Psoas muscle (tissue), 8 donors: ENCODE data around the gene RUVBL2. TPM values are rescaled to one million over a fixed set of nuclear protein-coding genes. Genes with fewer than 3 reads are reported as not detected.
A peak's percentile ranks its signal among the peaks of the same experiment; 100 is the strongest.

Experiments used
- ATAC-seq, 4 donors: fragments of 200-7000 bp; cut with Tn5 transposase; one replicate each; pipeline ENCODE4 v1.9.1; 2020; ENCODE audit warnings: moderate library complexity in 3 of 4, mild to moderate bottlenecking in 2 of 4
- DNase-seq, 2 donors: peaks; one replicate each; pipeline ENCODE4 v3.0.0-alpha.2; 2020
- H3K27ac ChIP-seq: fragments of 200-600 bp; one replicate; pipeline ENCODE4 v1.8.0; 2022
- H3K27me3 ChIP-seq, 3 donors: fragments of 200-600 bp in 1 of 3; one replicate each; pipeline versions ENCODE4 v1.6.1 to v1.8.0; 2013 to 2022; ENCODE audit warnings: low read length in 2 of 3, mild to moderate bottlenecking in 2 of 3, moderate library complexity in 1 of 3; ENCODE audit not compliant: insufficient read depth in 3 of 3
- H3K36me3 ChIP-seq, 2 donors: fragments of 200-600 bp in 1 of 2; one replicate each; pipeline versions ENCODE4 v1.6.1 to v1.8.0; 2013 to 2022; ENCODE audit warnings: low read depth in 1 of 2, mild to moderate bottlenecking in 1 of 2, moderate library complexity in 1 of 2; ENCODE audit not compliant: insufficient read depth in 1 of 2
- H3K4me1 ChIP-seq: fragments of 200-600 bp; one replicate; pipeline ENCODE4 v1.8.0; 2022
- H3K4me3 ChIP-seq: fragments of 200-600 bp; one replicate; pipeline ENCODE4 v1.8.0; 2022; ENCODE audit warnings: mild to moderate bottlenecking
- H3K9me3 ChIP-seq: fragments of 200-600 bp; one replicate; pipeline ENCODE4 v1.8.0; 2022
- CTCF ChIP-seq: fragments of 200-600 bp; IDR thresholded peaks from one replicate; pipeline ENCODE4 v1.8.0; 2022; ENCODE audit warnings: antibody characterized with exemption
- WGBS, 3 donors: extraction: QIAGEN DNeasy Blood & Tissue Kit; methylation state at CpG; one replicate each; pipeline versions ENCODE4 v1.1.6 to v1.1.7; 2013; 5-methylcytosine and 5-hydroxymethylcytosine counted together
- intact Hi-C, 2 donors: fragments of 100-400 bp; cut with DNase I; formaldehyde crosslinking; loops; one replicate each; pipeline versions ENCODE4 v1.11.0 to v1.14.2; 2022
- polyA plus RNA-seq, 3 donors: library from polyadenylated mRNA; stranded (reverse); fragments of 200-250 nt; gene quantifications; one replicate each; pipeline ENCODE4 v1.2.3, GENCODE V29; 2013
- total RNA-seq, 4 donors: library from RNA; stranded (reverse); fragmentation: NEBNext Ultra II Directional in 2 of 4; extraction: Animal tissue kit (Norgen Biotek cat#: 25700) in 2 of 4; gene quantifications; one replicate each; pipeline versions ENCODE4 v1.2.1 to v1.2.4, GENCODE V29; 2021 to 2023
- donor health status: healthy with polysubstance abuse.
- donor health status: DM: no; HTN: no; CAD: no; lungs with moderate emphysema.
- donor health status: Bipolar disorder and iron deficiency.
- donor health status: healthy.
- donor health status: DM: yes; HTN: yes; CAD: no.
- donor health status: DM: no; HTN: no; CAD: no.
- donor health status: DM: no; HTN: no; CAD: no.
- donor health status: DM: yes; HTN: yes; CAD: no.

RUVBL2 gene
- total and polyA plus RNA-seq, 7 donors = 61.1 to 87.4 (median 76.5) TPM

- TF ChIP-seq CTCF = no peak
- intact Hi-C loops = loop anchor here in 1 of 2 donors (5.0 kb wide), 1 partner anchor 68 kb away; no protein-coding TSS in a partner anchor
- peak; percentile 19 to 56 for DNase-seq
- Histone ChIP-seq H3K36me3 (no peaks in the 10 kb centered on the region), H3K4me3 (peak within 1 kb of the TSS; percentile 52), H3K4me1 (peaks cover 17% of the 10 kb centered on the region), H3K9me3 (no peaks in the 10 kb centered on the region), H3K27me3 (peaks cover 0 to 4% (median 0%) of the 10 kb centered on the region in 3 donors), H3K27ac (peak within 1 kb of the TSS; percentile 63)
- peak; percentile 41 to 54 (median 48) for ATAC-seq
- WGBS, 3 donors = 2% methylated on average over 38 to 53 of the region's 53 CpGs
Measured at GRCh38 chr19:49064768-49065611, 71.3 kb downstream of the RUVBL2 start, which contains the start of gene NTF4. TSS of gene NTF4 (minus strand) at chr19:49064818. CDS start at chr19:49061997, 2,821 bp downstream.

Other genes with a start within 250 kb of the RUVBL2 start
- gene IZUMO1, start 247.0 kb upstream of the RUVBL2 start, total RNA-seq = under 1 TPM in 3 of 4 donors, not detected in 1; 0.26 to 0.76 (median 0.36) TPM
- gene IZUMO1, start 247.0 kb upstream of the RUVBL2 start, polyA plus RNA-seq = under 1 TPM in 2 of 3 donors, not detected in 1; 0.18 to 0.66 TPM
- 1 to 10 TPM; 1.6 to 2.3 (median 2.0) TPM for gene FUT1, start 241.2 kb upstream of the RUVBL2 start, total RNA-seq
- gene FUT1, start 241.2 kb upstream of the RUVBL2 start, polyA plus RNA-seq = 1 to 10 TPM; 1.1 to 1.3 (median 1.3) TPM
- gene FGF21, start 238.4 kb upstream of the RUVBL2 start, total RNA-seq = 1 to 10 TPM in 2 of 4 donors, not detected in 2; 1.7 to 6.2 TPM
- gene FGF21, start 238.4 kb upstream of the RUVBL2 start, polyA plus RNA-seq = under 1 TPM in 2 of 3 donors, not detected in 1; 0.06 to 0.31 TPM
- gene BCAT2, start 182.9 kb upstream of the RUVBL2 start, total RNA-seq = 10 to 100 TPM; 24.6 to 48.5 (median 29.9) TPM
- gene BCAT2, start 182.9 kb upstream of the RUVBL2 start, polyA plus RNA-seq = 10 to 100 TPM; 14.4 to 22.9 (median 20.0) TPM
- 1 to 10 TPM in 1 of 4 donors, under 1 TPM in 3; 0.61 to 1.2 (median 0.80) TPM for gene HSD17B14, start 157.4 kb upstream of the RUVBL2 start, total RNA-seq
- gene HSD17B14, start 157.4 kb upstream of the RUVBL2 start, polyA plus RNA-seq = under 1 TPM; 0.15 to 0.66 (median 0.29) TPM
- gene PLEKHA4, start 125.3 kb upstream of the RUVBL2 start, total RNA-seq = 10 to 100 TPM in 3 of 4 donors, 1 to 10 TPM in 1; 9.4 to 30.0 (median 20.2) TPM
- gene PLEKHA4, start 125.3 kb upstream of the RUVBL2 start, polyA plus RNA-seq = 10 to 100 TPM; 11.1 to 14.9 (median 12.3) TPM
- 10 to 100 TPM; 34.5 to 93.4 (median 41.3) TPM for gene PPP1R15A, start 121.5 kb upstream of the RUVBL2 start, total RNA-seq
- gene PPP1R15A, start 121.5 kb upstream of the RUVBL2 start, polyA plus RNA-seq = 10 to 100 TPM; 61.1 to 86.3 (median 83.7) TPM
- gene TULP2, start 95.1 kb upstream of the RUVBL2 start, total RNA-seq = under 1 TPM in 2 of 4 donors, not detected in 2; 0.13 to 0.17 TPM
- under 1 TPM in 2 of 3 donors, not detected in 1; 0.06 to 0.07 TPM for gene TULP2, start 95.1 kb upstream of the RUVBL2 start, polyA plus RNA-seq
- gene NUCB1, start 93.6 kb upstream of the RUVBL2 start, total RNA-seq = 100 to 1,000 TPM in 2 of 4 donors, 10 to 100 TPM in 2; 86.4 to 143 (median 101) TPM
- gene NUCB1, start 93.6 kb upstream of the RUVBL2 start, polyA plus RNA-seq = 10 to 100 TPM; 49.9 to 97.1 (median 90.7) TPM
- gene DHDH, start 60.2 kb upstream of the RUVBL2 start, total RNA-seq = under 1 TPM in 1 of 4 donors, not detected in 3; 0.21 TPM
- gene DHDH, start 60.2 kb upstream of the RUVBL2 start, polyA plus RNA-seq = under 1 TPM in 1 of 3 donors, not detected in 2; 0.14 TPM
- 10 to 100 TPM; 16.8 to 24.4 (median 22.0) TPM for gene BAX, start 39.0 kb upstream of the RUVBL2 start, total RNA-seq
- gene BAX, start 39.0 kb upstream of the RUVBL2 start, polyA plus RNA-seq = 10 to 100 TPM; 20.7 to 66.1 (median 35.6) TPM
- 1,000 to 10,000 TPM in 3 of 4 donors, 100 to 1,000 TPM in 1; 802 to 2,269 (median 1,158) TPM for gene FTL, start 28.6 kb upstream of the RUVBL2 start, total RNA-seq
- 1,000 to 10,000 TPM; 1,296 to 1,753 (median 1,467) TPM for gene FTL, start 28.6 kb upstream of the RUVBL2 start, polyA plus RNA-seq
- gene GYS1, start 578 bp upstream of the RUVBL2 start, total RNA-seq = 100 to 1,000 TPM; 147 to 331 (median 238) TPM
- 10 to 100 TPM; 30.9 to 61.3 (median 58.9) TPM for gene GYS1, start 578 bp upstream of the RUVBL2 start, polyA plus RNA-seq
- not detected for gene LHB, start 23.2 kb downstream of the RUVBL2 start, total RNA-seq
- under 1 TPM in 1 of 3 donors, not detected in 2; 0.32 TPM for gene LHB, start 23.2 kb downstream of the RUVBL2 start, polyA plus RNA-seq
- not detected for gene CGB3, start 30.4 kb downstream of the RUVBL2 start, total RNA-seq
- not detected for gene CGB3, start 30.4 kb downstream of the RUVBL2 start, polyA plus RNA-seq
- gene CGB2, start 38.0 kb downstream of the RUVBL2 start, total RNA-seq = not detected
- under 1 TPM in 1 of 3 donors, not detected in 2; 0.10 TPM for gene CGB2, start 38.0 kb downstream of the RUVBL2 start, polyA plus RNA-seq
- not detected for gene CGB1, start 43.0 kb downstream of the RUVBL2 start, total RNA-seq
- not detected for gene CGB1, start 43.0 kb downstream of the RUVBL2 start, polyA plus RNA-seq
- not detected for gene CGB5, start 50.0 kb downstream of the RUVBL2 start, total RNA-seq
- gene CGB5, start 50.0 kb downstream of the RUVBL2 start, polyA plus RNA-seq = under 1 TPM in 1 of 3 donors, not detected in 2; 0.06 TPM
- not detected for gene CGB8, start 55.2 kb downstream of the RUVBL2 start, total RNA-seq
- not detected for gene CGB8, start 55.2 kb downstream of the RUVBL2 start, polyA plus RNA-seq
- under 1 TPM; 0.20 to 0.46 (median 0.41) TPM for gene CGB7, start 63.9 kb downstream of the RUVBL2 start, total RNA-seq
- gene CGB7, start 63.9 kb downstream of the RUVBL2 start, polyA plus RNA-seq = 1 to 10 TPM in 1 of 3 donors, under 1 TPM in 2; 0.52 to 1.1 (median 0.56) TPM
- 1 to 10 TPM; 1.8 to 6.9 (median 5.1) TPM for gene NTF4, start 70.9 kb downstream of the RUVBL2 start, total RNA-seq
- 1 to 10 TPM; 5.6 to 7.4 (median 6.4) TPM for gene NTF4, start 70.9 kb downstream of the RUVBL2 start, polyA plus RNA-seq
- 10 to 100 TPM in 3 of 4 donors, 1 to 10 TPM in 1; 9.7 to 21.4 (median 17.2) TPM for gene KCNA7, start 78.8 kb downstream of the RUVBL2 start, total RNA-seq
- gene KCNA7, start 78.8 kb downstream of the RUVBL2 start, polyA plus RNA-seq = 10 to 100 TPM; 12.6 to 23.9 (median 17.0) TPM
- gene SNRNP70, start 91.6 kb downstream of the RUVBL2 start, total RNA-seq = 100 to 1,000 TPM in 3 of 4 donors, 10 to 100 TPM in 1; 89.1 to 133 (median 111) TPM
- gene SNRNP70, start 91.6 kb downstream of the RUVBL2 start, polyA plus RNA-seq = 100 to 1,000 TPM in 1 of 3 donors, 10 to 100 TPM in 2; 83.2 to 123 (median 85.3) TPM
- gene LIN7B, start 120.5 kb downstream of the RUVBL2 start, total RNA-seq = 10 to 100 TPM; 11.8 to 27.9 (median 22.3) TPM
- gene LIN7B, start 120.5 kb downstream of the RUVBL2 start, polyA plus RNA-seq = 10 to 100 TPM; 13.9 to 24.3 (median 15.8) TPM
- gene C19orf73, start 125.3 kb downstream of the RUVBL2 start, total RNA-seq = 1 to 10 TPM in 2 of 4 donors, under 1 TPM in 2; 0.54 to 1.6 (median 1.2) TPM
- 1 to 10 TPM; 1.7 to 1.9 (median 1.9) TPM for gene C19orf73, start 125.3 kb downstream of the RUVBL2 start, polyA plus RNA-seq
- 1 to 10 TPM; 1.4 to 3.8 (median 2.6) TPM for gene PPFIA3, start 125.7 kb downstream of the RUVBL2 start, total RNA-seq
- gene PPFIA3, start 125.7 kb downstream of the RUVBL2 start, polyA plus RNA-seq = 1 to 10 TPM; 2.6 to 5.0 (median 3.2) TPM
- 100 to 1,000 TPM; 250 to 405 (median 298) TPM for gene HRC, start 161.5 kb downstream of the RUVBL2 start, total RNA-seq
- 100 to 1,000 TPM in 2 of 3 donors, 10 to 100 TPM in 1; 32.9 to 160 (median 105) TPM for gene HRC, start 161.5 kb downstream of the RUVBL2 start, polyA plus RNA-seq
- 10 to 100 TPM in 3 of 4 donors, 1 to 10 TPM in 1; 9.5 to 20.6 (median 16.2) TPM for gene TRPM4, start 163.9 kb downstream of the RUVBL2 start, total RNA-seq
- gene TRPM4, start 163.9 kb downstream of the RUVBL2 start, polyA plus RNA-seq = 1 to 10 TPM; 6.5 to 8.7 (median 6.7) TPM